H1 (cell line): ENCODE data around the gene OR1M1. TPM values are rescaled to one million over a fixed set of nuclear protein-coding genes. Genes with fewer than 3 reads are reported as not detected.

ENCODE experiments used
- ASH2L ChIP-seq: fragments of 200-600, 300-600 bp; sonication (generic); IDR thresholded peaks from one replicate; pipeline ENCODE4 v1.7.1; 2017; ENCODE audit warnings: low read length
- ATF3 ChIP-seq: IDR thresholded peaks from 2 replicates; pipeline ENCODE4 v1.6.1; 2011; ENCODE audit warnings: low read depth, mild to moderate bottlenecking, low read length; ENCODE audit not compliant: insufficient read depth
- BCL11A ChIP-seq, 2 experiments: IDR thresholded peaks; one replicate each; pipeline ENCODE4 v1.6.1; 2011; ENCODE audit warnings: low read depth in 2 of 2, low read length in 2 of 2, mild to moderate bottlenecking in 2 of 2
- CBX5 ChIP-seq: fragments of 300-800, 300-1000 bp; sonication (generic); IDR thresholded peaks from 2 replicates; pipeline ENCODE4 v1.7.1; 2016; ENCODE audit warnings: antibody characterized with exemption, low read length, low read depth
- CBX8 ChIP-seq: fragments of 300-800, 300-1000 bp; sonication (generic); IDR thresholded peaks from 2 replicates; pipeline ENCODE4 v1.7.1; 2016; ENCODE audit warnings: low read depth, low read length, borderline replicate concordance
- CHD1 ChIP-seq: IDR thresholded peaks from 2 replicates; pipeline ENCODE4 v1.6.1; 2012; ENCODE audit warnings: low read depth, low read length, improper control_type of control experiment
- E2F6 ChIP-seq: IDR thresholded peaks from 2 replicates; pipeline ENCODE4 v1.6.1; 2012; ENCODE audit warnings: inconsistent platforms
- GABPA ChIP-seq: IDR thresholded peaks from 2 replicates; pipeline ENCODE4 v1.6.1; 2011; ENCODE audit warnings: mild to moderate bottlenecking, low read length, moderate library complexity, borderline replicate concordance; ENCODE audit not compliant: insufficient read depth
- JUN ChIP-seq: IDR thresholded peaks from 2 replicates; pipeline ENCODE4 v1.6.1; 2011; ENCODE audit warnings: low read depth, mild to moderate bottlenecking, improper control_type of control experiment, low read length
- KDM1A ChIP-seq: fragments of 200-600, 300-600 bp; sonication (generic); IDR thresholded peaks from 2 replicates; pipeline ENCODE4 v1.7.1; 2016; ENCODE audit warnings: mild to moderate bottlenecking, low read length, borderline replicate concordance
- KDM4A ChIP-seq: IDR thresholded peaks from one replicate; pipeline ENCODE4 v1.7.1; 2012; ENCODE audit warnings: low read depth, mild to moderate bottlenecking, moderate library complexity, low read length, inconsistent platforms; ENCODE audit not compliant: severe bottlenecking
- MAX ChIP-seq: IDR thresholded peaks from 2 replicates; pipeline ENCODE4 v1.6.1; 2012; ENCODE audit warnings: inconsistent platforms
- NANOG ChIP-seq: IDR thresholded peaks from 2 replicates; pipeline ENCODE4 v1.6.1; 2011; ENCODE audit warnings: low read length, low read depth, mild to moderate bottlenecking, inconsistent platforms; ENCODE audit not compliant: insufficient read depth, poor library complexity, severe bottlenecking
- PHF8 ChIP-seq: fragments of 200-600 bp; sonication (generic); conservative IDR thresholded peaks from 2 replicates; pipeline ENCODE4 v1.7.1; 2012; ENCODE audit warnings: low read depth, mild to moderate bottlenecking, inconsistent platforms, low read length, moderate library complexity
- RAD21 ChIP-seq, 2 experiments: IDR thresholded peaks in 1 of 2; conservative IDR thresholded peaks in 1 of 2; 2 replicates each; pipeline ENCODE4 v1.6.1; 2011; ENCODE audit warnings: low read depth in 2 of 2, low read length in 2 of 2, improper control_type of control experiment in 1 of 2, inconsistent platforms in 1 of 2, mild to moderate bottlenecking in 1 of 2, moderate library complexity in 1 of 2
- RXRA ChIP-seq: IDR thresholded peaks from 2 replicates; pipeline ENCODE4 v1.6.1; 2011; ENCODE audit warnings: low read depth, mild to moderate bottlenecking, low read length, moderate library complexity; ENCODE audit not compliant: insufficient read depth
- SAP30 ChIP-seq: fragments of 300-600 bp; sonication (generic); IDR thresholded peaks from 2 replicates; pipeline ENCODE4 v1.7.1; 2012; ENCODE audit warnings: low read length, moderate library complexity, mild to moderate bottlenecking, inconsistent platforms; ENCODE audit not compliant: insufficient read depth, insufficient replicate concordance
- SIX5 ChIP-seq: IDR thresholded peaks from 2 replicates; pipeline ENCODE4 v1.6.1; 2011; ENCODE audit warnings: mild to moderate bottlenecking, low read depth, low read length
- SP1 ChIP-seq: IDR thresholded peaks from 2 replicates; pipeline ENCODE4 v1.6.1; 2011; ENCODE audit warnings: low read depth, low read length
- SP4 ChIP-seq: IDR thresholded peaks from 2 replicates; pipeline ENCODE4 v1.6.1; 2012; ENCODE audit warnings: low read length, inconsistent platforms
- TCF12 ChIP-seq: IDR thresholded peaks from 2 replicates; pipeline ENCODE4 v1.6.1; 2011; ENCODE audit warnings: low read depth, mild to moderate bottlenecking, low read length
- TEAD4 ChIP-seq: IDR thresholded peaks from 2 replicates; pipeline ENCODE4 v1.6.1; 2012; ENCODE audit warnings: low read depth, low read length, inconsistent platforms, mixed read lengths
- polyA plus RNA-seq, 7 experiments: library from polyadenylated mRNA; depleted of rRNA in 3 of 7; stranded (reverse) in 5 of 7; unstranded in 2 of 7; fragments of >200 nt in 5 of 7; fragments of 200-250 nt in 2 of 7; gene quantifications; 1 replicate in 5 of 7; 2 replicates in 1 of 7; 4 replicates in 1 of 7; pipeline versions ENCODE4 v1.2.1 to v1.2.3, GENCODE V29; 2011 to 2013; ENCODE audit warnings: missing spikeins in 2 of 7, mixed read lengths in 2 of 7
- total RNA-seq: library from RNA; stranded (reverse); fragmentation: NEBNext Ultra II Directional; extraction: Animal tissue kit (Norgen Biotek cat#: 25700); gene quantifications from 2 replicates; pipeline ENCODE4 v1.2.1, GENCODE V29; 2021

OR1M1 gene
- total and polyA plus RNA-seq, 2 of the 8 experiments (the other 6 are each of a cell fraction or from before 2014, with no cell fraction given), result 0.12 TPM; not detected in 1

GRCh38 chr19:9140159-9140874 lies 53.5 kb downstream of the OR1M1 start, which contains the start of gene ZNF317 (continued):
- no peak for TF ChIP-seq BCL11A (IDR thresholded peaks at IDR 0.05; ENCODE audit: low read depth in 2 of 2, low read length in 2 of 2)
- TF ChIP-seq CBX8, result no peak
- no peak for TF ChIP-seq TCF12
- TF ChIP-seq ASH2L, result peak; percentile 93
- no peak for TF ChIP-seq RAD21 (IDR thresholded peaks at IDR 0.05 in 1 of 2, conservative IDR thresholded peaks at IDR 0.05 in 1 of 2; ENCODE audit: low read depth in 2 of 2, low read length in 2 of 2)
- TF ChIP-seq KDM4A, result peak; percentile 57
- TF ChIP-seq RXRA, result no peak
- TF ChIP-seq ATF3, result no peak
- TF ChIP-seq SP1, result no peak
- peak; percentile 70 for TF ChIP-seq MAX
- peak; percentile 45; the same call in 1 of the 2 replicates for TF ChIP-seq E2F6
- TF ChIP-seq PHF8, result peak; percentile 97
- no peak for TF ChIP-seq GABPA
- TF ChIP-seq CHD1, result no peak
- TF ChIP-seq SIX5, result peak; percentile 83
- TF ChIP-seq SP4, result 0 out of 2 replicates have a peak, but pooled peaks have one; percentile 29
- peak; percentile 84 for TF ChIP-seq SAP30
- no peak for TF ChIP-seq KDM1A
- no peak for TF ChIP-seq TEAD4
- TF ChIP-seq JUN, result no peak
- no peak for TF ChIP-seq CBX5
- no peak for TF ChIP-seq NANOG
